8988T (cell line): Measurements from ENCODE around the gene YBX1.
"Not testable (repeated sequence)": the region's sequence is repeated elsewhere in the genome, so short reads cannot be mapped to it uniquely, and the experiment has no call there.

Experiments
- DNase-seq: peaks from one replicate; pipeline ENCODE4 v3.0.0; 2011

YBX1 gene

GRCh38 chr1:42690477-42691156 lies 8.4 kb downstream of the YBX1 start:
- no peak for DNase-seq

DNA sequence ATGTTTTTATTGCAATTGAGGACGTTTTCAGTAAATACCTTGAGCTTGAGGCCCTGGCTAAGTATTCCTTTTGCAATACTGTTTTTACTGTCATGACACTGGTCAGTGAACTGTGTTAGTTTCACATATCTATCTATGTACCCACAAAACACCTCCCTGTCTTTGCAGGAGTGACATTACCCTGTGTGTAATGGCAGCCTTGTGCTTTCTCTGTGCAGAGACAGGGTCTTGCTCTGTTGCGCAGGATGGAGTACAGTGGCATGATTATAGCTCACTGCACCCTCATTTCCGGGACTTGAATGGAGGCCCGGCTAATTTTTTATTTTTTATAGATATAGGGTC lies 8.9 kb downstream of the YBX1 start:
- no peak for DNase-seq

GRCh38 chr1:42692461-42692860 lies 10.2 kb downstream of the YBX1 start:
- no peak for DNase-seq

- DNase-seq = no peak
Measured at GRCh38 chr1:42692911-42693310, 10.7 kb downstream of the YBX1 start.

GRCh38 chr1:42698081-42698813 lies 16.0 kb downstream of the YBX1 start:
- no peak for DNase-seq

GRCh38 chr1:42700006-42700405 lies 17.8 kb downstream of the YBX1 start:
- no peak for DNase-seq

- no peak for DNase-seq
Measured at GRCh38 chr1:42703888-42704464, 21.8 kb downstream of the YBX1 start.

- DNase-seq = not testable (repeated sequence)
Measured at GRCh38 chr1:42712808-42713207, 30.6 kb downstream of the YBX1 start.

- no peak for DNase-seq
Measured at GRCh38 chr1:42713293-42713692, 31.1 kb downstream of the YBX1 start.

DNA sequence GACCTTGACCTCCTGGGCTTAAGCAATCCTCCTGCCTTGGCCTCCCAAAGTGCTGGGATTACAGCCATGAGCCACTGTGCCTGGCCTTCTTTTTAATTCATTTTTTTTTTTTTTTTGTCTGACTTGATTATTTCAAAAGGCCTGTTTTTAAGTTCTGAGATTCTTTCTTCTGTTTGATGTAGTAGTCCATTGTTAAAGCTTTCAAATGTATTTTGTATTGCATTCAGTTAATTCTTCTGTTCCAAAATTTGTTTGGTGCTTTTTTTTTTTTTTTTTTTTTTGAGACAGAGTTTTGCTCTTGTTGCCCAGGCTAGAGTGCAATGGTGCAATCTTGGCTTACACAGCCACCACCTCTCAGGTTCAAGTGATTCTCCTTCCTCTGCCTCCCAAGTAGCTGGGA lies 32.2 kb downstream of the YBX1 start:
- DNase-seq = not testable (repeated sequence)

- DNase-seq = no peak
Measured at GRCh38 chr1:42720868-42721267, 38.6 kb downstream of the YBX1 start.

DNA sequence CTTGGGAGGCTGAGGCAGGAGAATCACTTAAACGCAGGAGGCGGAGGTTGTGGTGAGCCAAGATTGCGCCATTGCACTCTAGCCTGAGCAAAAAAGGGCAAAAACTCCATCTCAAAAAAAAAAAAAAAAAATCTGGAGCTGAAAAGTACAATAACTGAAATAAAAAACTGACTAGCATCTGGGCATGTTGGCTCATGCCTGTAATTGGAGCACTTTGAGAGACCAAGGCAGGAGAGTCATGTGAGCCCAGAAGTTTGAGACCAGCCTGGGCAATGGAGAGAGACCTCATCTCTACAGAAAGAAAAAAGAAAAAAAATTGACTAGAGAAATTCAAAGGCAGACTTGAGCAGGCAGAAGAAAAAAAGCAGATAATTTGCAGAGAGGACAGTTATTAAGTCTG lies 39.7 kb downstream of the YBX1 start:
- DNase-seq = no peak

- DNase-seq = not testable (repeated sequence)
Measured at GRCh38 chr1:42722403-42722802, 40.2 kb downstream of the YBX1 start.

- DNase-seq = no peak
Measured at GRCh38 chr1:42723511-42723910, 41.3 kb downstream of the YBX1 start.

DNA sequence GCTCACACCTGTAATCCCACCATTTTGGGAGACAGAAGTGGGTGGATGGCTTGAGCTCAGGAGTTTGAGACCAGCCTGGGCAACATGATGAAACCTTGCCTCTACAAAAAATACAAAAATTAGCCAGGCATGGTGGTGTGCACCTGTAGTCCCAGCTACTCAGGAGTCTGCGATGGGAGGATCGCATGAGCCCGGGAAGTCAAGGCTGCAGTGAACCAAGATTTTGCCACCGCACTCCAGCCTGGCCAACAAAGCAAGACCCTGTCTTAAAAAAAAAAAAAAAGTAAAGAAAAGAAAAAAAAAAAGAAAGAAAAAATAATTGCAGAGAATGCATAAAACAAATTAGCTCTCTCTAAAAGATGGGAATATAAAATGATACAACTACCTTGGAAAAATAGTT lies 43.6 kb downstream of the YBX1 start:
- not testable (repeated sequence) for DNase-seq

GRCh38 chr1:42730002-42730401 lies 47.8 kb downstream of the YBX1 start:
- no peak for DNase-seq

DNA sequence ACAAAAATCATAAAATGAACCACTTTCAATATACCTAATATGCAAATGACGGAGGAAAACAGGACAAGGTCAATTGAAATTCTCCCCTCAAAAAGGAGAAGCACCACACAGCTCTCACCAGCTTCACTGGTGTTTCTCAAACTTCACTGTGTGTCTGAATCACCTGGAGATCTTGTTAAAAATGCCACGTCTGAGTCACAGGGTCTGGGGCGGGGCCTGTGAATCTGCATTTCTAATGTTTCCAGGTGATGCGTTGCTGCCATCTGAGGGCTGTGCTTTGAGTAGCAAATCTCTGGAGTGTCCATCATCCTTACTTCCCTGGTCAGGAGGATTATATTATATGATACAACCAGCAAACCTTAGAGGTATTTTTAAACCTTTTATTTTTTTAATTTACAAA lies 48.8 kb downstream of the YBX1 start:
- DNase-seq = no peak

DNA sequence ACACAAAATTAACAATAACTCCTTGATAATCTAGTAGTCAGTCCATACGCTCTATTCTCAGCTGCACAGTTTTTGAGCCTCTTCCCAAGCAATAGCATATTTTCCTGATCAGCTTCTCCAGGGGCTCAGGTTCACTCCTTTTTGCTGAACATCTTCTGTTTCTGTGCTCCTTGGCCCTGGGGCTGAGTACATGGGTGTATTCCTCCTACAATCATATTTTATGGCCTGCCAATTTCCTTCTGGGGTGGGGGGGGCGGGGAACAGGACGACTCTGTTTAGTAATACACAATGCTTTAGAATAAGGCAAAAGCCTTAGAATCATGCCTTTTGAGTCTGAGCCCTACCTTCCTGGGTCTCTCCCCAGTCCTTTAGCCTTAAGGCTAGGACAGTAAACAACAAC lies 49.4 kb downstream of the YBX1 start:
- DNase-seq = no peak

- no peak for DNase-seq
Measured at GRCh38 chr1:42732126-42732680, 50.0 kb downstream of the YBX1 start.

DNA sequence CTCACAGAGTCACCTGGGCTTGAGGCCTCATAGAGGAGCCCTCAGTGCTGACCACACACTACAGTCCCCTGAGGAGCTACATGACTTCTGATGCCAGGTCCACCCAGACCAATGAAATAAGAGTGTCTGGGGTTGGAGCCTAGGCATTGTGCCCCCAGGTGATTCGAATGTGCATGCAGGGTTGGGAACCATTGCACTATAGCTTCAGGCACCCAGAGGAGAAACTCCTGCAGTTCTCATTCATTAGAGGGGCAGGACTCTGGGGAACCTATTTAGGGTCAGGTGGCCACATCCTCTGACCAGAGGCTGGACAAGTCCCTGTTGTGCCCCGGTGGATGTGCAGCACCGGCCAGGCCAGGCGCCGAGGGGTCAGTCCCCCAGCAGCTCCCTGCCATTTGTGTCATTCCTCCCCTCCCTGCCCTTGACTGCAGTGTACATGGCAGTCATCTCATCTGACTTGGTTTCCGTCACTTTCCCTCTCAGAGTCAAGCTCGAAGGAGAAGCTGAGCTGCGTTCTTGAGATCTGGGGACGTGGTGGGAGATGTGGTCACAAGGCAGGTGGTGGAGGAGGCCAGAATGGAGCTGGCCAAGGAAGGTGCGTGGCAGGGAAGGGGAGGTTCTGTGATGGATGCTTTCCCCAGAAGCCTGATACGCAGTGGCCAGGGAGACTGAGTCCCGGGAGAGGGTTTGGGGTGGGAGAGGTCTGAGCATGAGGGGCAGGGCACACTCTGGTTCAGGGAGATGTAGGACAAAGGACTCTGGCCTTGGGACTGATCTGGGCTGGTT lies 51.4 kb downstream of the YBX1 start:
- no peak for DNase-seq

GRCh38 chr1:42734201-42735035 lies 52.2 kb downstream of the YBX1 start:
- no peak for DNase-seq

DNA sequence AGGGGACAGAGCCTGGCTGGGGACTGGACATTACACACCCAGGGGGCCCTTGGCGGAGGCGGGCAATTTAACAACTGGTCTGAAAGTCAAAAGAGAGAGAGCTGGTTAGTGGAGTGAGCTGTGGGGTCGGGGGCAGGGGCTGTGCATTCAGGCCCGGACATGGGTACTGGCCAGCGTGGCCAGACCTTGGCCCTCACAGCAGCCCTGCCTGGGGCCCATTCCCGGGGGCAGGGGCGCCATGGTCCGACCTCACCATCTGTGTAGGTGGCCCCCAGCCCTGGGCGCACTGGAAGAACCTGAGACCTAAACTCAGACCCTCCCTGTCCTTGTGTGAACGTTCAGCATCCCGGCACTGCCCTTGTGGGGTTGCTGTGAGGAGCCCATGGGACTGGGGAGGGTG lies 52.8 kb downstream of the YBX1 start:
- DNase-seq = no peak
